Small intestine (tissue), 7 donors: ENCODE results near the gene CREBBP. TPM values are rescaled to one million over a fixed set of nuclear protein-coding genes. Genes with fewer than 3 reads are reported as not detected.

ENCODE experiments used
- DNase-seq, 2 donors: peaks; one replicate each; pipeline versions ENCODE4 v3.0.0 to v3.0.0-alpha.2; 2013
- FAIRE-seq: peaks from 2 replicates; lab custom pipeline; 2012; peaks lifted over from hg19 to GRCh38; lab: Jason Lieb, UNC
- H3K27ac ChIP-seq, 3 donors: one replicate each; pipeline ENCODE4 v1.5.1; 2013; ENCODE audit warnings: low read length in 2 of 3, mild to moderate bottlenecking in 2 of 3, control low read depth in 1 of 3, inconsistent platforms in 1 of 3, low read depth in 1 of 3, moderate library complexity in 1 of 3
- H3K27me3 ChIP-seq, 3 donors: one replicate each; pipeline ENCODE4 v1.6.1; 2013; ENCODE audit warnings: low read length in 3 of 3, inconsistent platforms in 1 of 3; ENCODE audit not compliant: control insufficient read depth in 3 of 3, insufficient read depth in 3 of 3
- H3K36me3 ChIP-seq, 3 donors: one replicate each; pipeline ENCODE4 v1.6.1; 2013; ENCODE audit warnings: low read length in 3 of 3, inconsistent platforms in 1 of 3, low read depth in 1 of 3, mild to moderate bottlenecking in 1 of 3, moderate library complexity in 1 of 3; ENCODE audit not compliant: control insufficient read depth in 3 of 3, insufficient read depth in 2 of 3
- H3K4me1 ChIP-seq, 3 donors: one replicate each; pipeline ENCODE4 v1.6.1; 2013; ENCODE audit warnings: low read length in 2 of 3, inconsistent platforms in 1 of 3, low read depth in 1 of 3, mild to moderate bottlenecking in 1 of 3, moderate library complexity in 1 of 3; ENCODE audit not compliant: control insufficient read depth in 3 of 3, insufficient read depth in 2 of 3
- H3K4me3 ChIP-seq, 3 donors: one replicate each; pipeline ENCODE4 v1.5.1; 2013; ENCODE audit warnings: low read length in 3 of 3, control low read depth in 1 of 3, inconsistent platforms in 1 of 3, low read depth in 1 of 3, mild to moderate bottlenecking in 1 of 3, moderate library complexity in 1 of 3
- H3K9me3 ChIP-seq, 2 donors: one replicate each; pipeline ENCODE4 v1.6.1; 2013; ENCODE audit warnings: low read depth in 1 of 2, low read length in 1 of 2; ENCODE audit not compliant: control insufficient read depth in 2 of 2, insufficient read depth in 1 of 2
- WGBS, 3 donors: extraction: QIAGEN DNeasy Blood & Tissue Kit; methylation state at CpG; one replicate each; pipeline ENCODE4 v1.1.7; 2013; 5-methylcytosine and 5-hydroxymethylcytosine counted together
- polyA plus RNA-seq, 4 donors: library from polyadenylated mRNA; stranded (reverse) in 3 of 4; unstranded in 1 of 4; fragments of 200-250 nt in 3 of 4; fragments of 120-200 nt in 1 of 4; gene quantifications; one replicate each; pipeline versions ENCODE4 v1.2.1 to v1.2.3, GENCODE V29; 2013
- donor health status: healthy with polysubstance abuse.
- donor health status: control.
- donor health status: control.
- donor health status: Bipolar disorder and iron deficiency.
- donor health status: healthy.

The CREBBP gene
- polyA plus RNA-seq, 4 donors: 6.8 to 48.0 (median 12.6) TPM

GRCh38 chr16:3764409-3764808 is 116.1 kb downstream of the CREBBP start:
- DNase-seq (no peak), FAIRE-seq (no peak)
- Histone ChIP-seq H3K4me3 (no peak overlapping the region), H3K27me3 (no peaks in the 10 kb centered on the region), H3K27ac (no peak overlapping the region), H3K9me3 (no peaks in the 10 kb centered on the region), H3K4me1 (no peaks in the 10 kb centered on the region), H3K36me3 (peaks cover 10 to 82% (median 28%) of the 10 kb centered on the region in 3 donors)
- WGBS, 3 donors: 93 to 98% (median 95%) methylated on average over 3 of the region's 3 CpGs

- Histone ChIP-seq H3K9me3 (no peaks in the 10 kb centered on the region), H3K27me3 (no peaks in the 10 kb centered on the region), H3K4me1 (no peaks in the 10 kb centered on the region), H3K36me3 (peaks cover 13 to 81% (median 27%) of the 10 kb centered on the region in 3 donors), H3K4me3 (no peak overlapping the region), H3K27ac (no peak overlapping the region)
- 91 to 94% (median 93%) methylated on average over 23 to 25 of the region's 25 CpGs for WGBS, 3 donors
- no peak for FAIRE-seq
- no peak for DNase-seq
These were observed 118.3 kb downstream of the CREBBP start for GRCh38 chr16:3762107-3762750.

GRCh38 chr16:3761375-3762106 is 119.0 kb downstream of the CREBBP start:
- Histone ChIP-seq H3K9me3 (no peaks in the 10 kb centered on the region), H3K36me3 (peaks cover 10 to 80% (median 22%) of the 10 kb centered on the region in 3 donors), H3K4me1 (no peaks in the 10 kb centered on the region), H3K27me3 (no peaks in the 10 kb centered on the region), H3K27ac (no peak overlapping the region), H3K4me3 (no peak overlapping the region)
- no peak for DNase-seq
- 85 to 93% (median 91%) methylated on average over 14 of the region's 14 CpGs for WGBS, 3 donors
- FAIRE-seq: no peak

- H3K4me3 ChIP-seq: no peak overlapping the region
- H3K27me3 ChIP-seq: no peaks in the 10 kb centered on the region
- H3K4me1 ChIP-seq: no peaks in the 10 kb centered on the region
- peaks cover 12 to 76% (median 18%) of the 10 kb centered on the region in 3 donors for H3K36me3 ChIP-seq
- no peak overlapping the region for H3K27ac ChIP-seq
- FAIRE-seq: no peak
- WGBS, 3 donors: 96 to 98% (median 97%) methylated on average over 6 of the region's 6 CpGs
- DNase-seq: no peak
- H3K9me3 ChIP-seq: no peaks in the 10 kb centered on the region
These were observed 120.0 kb downstream of the CREBBP start for GRCh38 chr16:3760518-3760917.

- no peak overlapping the region for H3K4me3 ChIP-seq
- FAIRE-seq (no peak), DNase-seq (no peak)
- no peaks in the 10 kb centered on the region for H3K27me3 ChIP-seq
- no peaks in the 10 kb centered on the region for H3K4me1 ChIP-seq
- 90 to 97% (median 96%) methylated on average over 5 of the region's 5 CpGs for WGBS, 3 donors
- H3K9me3 ChIP-seq: no peaks in the 10 kb centered on the region
- H3K36me3 ChIP-seq: peaks cover 12 to 71% (median 15%) of the 10 kb centered on the region in 3 donors
- no peak overlapping the region for H3K27ac ChIP-seq
These were observed 120.8 kb downstream of the CREBBP start for GRCh38 chr16:3759736-3760135.

- 84 to 91% (median 90%) methylated on average over 9 of the region's 9 CpGs for WGBS, 3 donors
- Histone ChIP-seq H3K27me3 (no peaks in the 10 kb centered on the region), H3K9me3 (no peaks in the 10 kb centered on the region), H3K27ac (no peak overlapping the region), H3K36me3 (peaks cover 12 to 55% (median 21%) of the 10 kb centered on the region in 3 donors), H3K4me3 (no peak overlapping the region), H3K4me1 (no peaks in the 10 kb centered on the region)
- no peak for DNase-seq
- no peak for FAIRE-seq
These were observed 124.4 kb downstream of the CREBBP start for GRCh38 chr16:3756113-3756512.

- Histone ChIP-seq H3K4me1 (no peaks in the 10 kb centered on the region), H3K4me3 (no peak overlapping the region), H3K27ac (no peak overlapping the region), H3K9me3 (no peaks in the 10 kb centered on the region), H3K27me3 (no peaks in the 10 kb centered on the region), H3K36me3 (peaks cover 12 to 51% (median 21%) of the 10 kb centered on the region in 3 donors)
- DNase-seq (no peak), FAIRE-seq (no peak)
- 85 to 92% (median 86%) methylated on average over 4 of the region's 4 CpGs for WGBS, 3 donors
These were observed 125.3 kb downstream of the CREBBP start for GRCh38 chr16:3755249-3755648.

- no peaks in the 10 kb centered on the region for H3K9me3 ChIP-seq
- FAIRE-seq (no peak), DNase-seq (no peak)
- no peaks in the 10 kb centered on the region for H3K27me3 ChIP-seq
- WGBS, 3 donors: 89 to 92% (median 90%) methylated on average over 5 of the region's 5 CpGs
- H3K27ac ChIP-seq: no peak overlapping the region
- peaks cover 12 to 50% (median 21%) of the 10 kb centered on the region in 3 donors for H3K36me3 ChIP-seq
- no peak overlapping the region for H3K4me3 ChIP-seq
- H3K4me1 ChIP-seq: no peaks in the 10 kb centered on the region
These were observed 125.7 kb downstream of the CREBBP start for GRCh38 chr16:3754772-3755171.
